Thyroid gland (tissue), 4 donors: ENCODE data around the gene SMARCB1. TPM values are rescaled to one million over a fixed set of nuclear protein-coding genes. Genes with fewer than 3 reads are reported as not detected.

Experiments used
- DNase-seq, 2 donors: peaks; one replicate each; pipeline ENCODE4 v3.0.0-alpha.2; 2019
- H3K27ac ChIP-seq, 3 donors: fragments of 200-600 bp; sonication (generic); 1 replicate in 2 of 3; 2 replicates in 1 of 3; pipeline ENCODE4 v1.5.1; 2016 to 2019; ENCODE audit warnings: mild to moderate bottlenecking in 1 of 3, moderate library complexity in 1 of 3
- H3K27me3 ChIP-seq: fragments of 200-600 bp; sonication (generic); one replicate; pipeline ENCODE4 v1.5.1; 2019
- H3K36me3 ChIP-seq, 2 donors: fragments of 200-600 bp; sonication (generic); one replicate each; pipeline ENCODE4 v1.5.1; 2016 to 2019
- H3K4me1 ChIP-seq, 2 donors: fragments of 200-600 bp; sonication (generic); one replicate each; pipeline ENCODE4 v1.5.1; 2017 to 2019
- H3K4me3 ChIP-seq, 3 donors: fragments of 200-600 bp; sonication (generic); replicated peaks in 1 of 3; 1 replicate in 2 of 3; 2 replicates in 1 of 3; pipeline ENCODE4 v1.5.1; 2016; ENCODE audit warnings: mild to moderate bottlenecking in 1 of 3
- H3K9me3 ChIP-seq: fragments of 200-600 bp; sonication (generic); one replicate; pipeline ENCODE4 v1.5.1; 2017
- POLR2A ChIP-seq, 2 donors: fragments of 450-650 bp; IDR thresholded peaks; one replicate each; pipeline ENCODE4 v1.6.1; 2017; ENCODE audit warnings: antibody characterized with exemption in 2 of 2, mild to moderate bottlenecking in 2 of 2, moderate library complexity in 1 of 2
- WGBS, 2 donors: methylation state at CpG; one replicate each; pipeline ENCODE4 v1.1.5; 2017; 5-methylcytosine and 5-hydroxymethylcytosine counted together
- intact Hi-C: fragments of 100-400 bp; cut with DNase I; formaldehyde crosslinking; loops from one replicate; pipeline ENCODE4 v1.15.1; 2023
- total RNA-seq, 4 donors: library from RNA; depleted of rRNA; stranded (reverse); fragments of >200 nt; gene quantifications; one replicate each; pipeline ENCODE4 v1.2.3, GENCODE V29; 2016
- TF ChIP-seq, protein P1 (sequence below), 6 experiments: fragments of 200-600 bp in 3 of 6; fragments of 450-650 bp in 3 of 6; sonication (generic) in 3 of 6; IDR thresholded peaks; one replicate each; pipeline ENCODE4 v1.5.1; 2016 to 2019; ENCODE audit warnings: antibody characterized with exemption in 6 of 6, mild to moderate bottlenecking in 2 of 6, inconsistent platforms in 1 of 6, moderate library complexity in 1 of 6

SMARCB1 gene
- total RNA-seq, 4 donors from 2014 or later: 59.8 to 107 (median 75.4) TPM

GRCh38 chr22:23849009-23850006 lies 62.5 kb downstream of the SMARCB1 start:
- no peaks in the 10 kb centered on the region for H3K36me3 ChIP-seq
- intact Hi-C loops: loop anchor here (5.0 to 10.0 kb wide), 2 partner anchors 82 to 305 kb away; partner anchors contain the start of gene CHCHD10
- TF ChIP-seq, protein P1, sequence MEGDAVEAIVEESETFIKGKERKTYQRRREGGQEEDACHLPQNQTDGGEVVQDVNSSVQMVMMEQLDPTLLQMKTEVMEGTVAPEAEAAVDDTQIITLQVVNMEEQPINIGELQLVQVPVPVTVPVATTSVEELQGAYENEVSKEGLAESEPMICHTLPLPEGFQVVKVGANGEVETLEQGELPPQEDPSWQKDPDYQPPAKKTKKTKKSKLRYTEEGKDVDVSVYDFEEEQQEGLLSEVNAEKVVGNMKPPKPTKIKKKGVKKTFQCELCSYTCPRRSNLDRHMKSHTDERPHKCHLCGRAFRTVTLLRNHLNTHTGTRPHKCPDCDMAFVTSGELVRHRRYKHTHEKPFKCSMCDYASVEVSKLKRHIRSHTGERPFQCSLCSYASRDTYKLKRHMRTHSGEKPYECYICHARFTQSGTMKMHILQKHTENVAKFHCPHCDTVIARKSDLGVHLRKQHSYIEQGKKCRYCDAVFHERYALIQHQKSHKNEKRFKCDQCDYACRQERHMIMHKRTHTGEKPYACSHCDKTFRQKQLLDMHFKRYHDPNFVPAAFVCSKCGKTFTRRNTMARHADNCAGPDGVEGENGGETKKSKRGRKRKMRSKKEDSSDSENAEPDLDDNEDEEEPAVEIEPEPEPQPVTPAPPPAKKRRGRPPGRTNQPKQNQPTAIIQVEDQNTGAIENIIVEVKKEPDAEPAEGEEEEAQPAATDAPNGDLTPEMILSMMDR (IDR thresholded peaks at IDR 0.05): peak; percentile 78 to 97 (median 96)
- TF ChIP-seq POLR2A (IDR thresholded peaks at IDR 0.05): no peak
- peaks cover 8 to 24% of the 10 kb centered on the region in 2 donors for H3K4me1 ChIP-seq
- H3K27ac ChIP-seq: no peak overlapping the region
- peak; percentile 78 to 85 for DNase-seq
- H3K4me3 ChIP-seq: no peak overlapping the region
- no peaks in the 10 kb centered on the region for H3K9me3 ChIP-seq
- no peaks in the 10 kb centered on the region for H3K27me3 ChIP-seq
- WGBS, 2 donors: 23 to 33% methylated on average over 21 to 57 of the region's 62 CpGs

GRCh38 chr22:23850136-23850611 lies 63.4 kb downstream of the SMARCB1 start:
- no peaks in the 10 kb centered on the region for H3K36me3 ChIP-seq
- H3K4me1 ChIP-seq: peaks cover 0 to 16% of the 10 kb centered on the region in 2 donors
- intact Hi-C loops: no loop called here
- no peaks in the 10 kb centered on the region for H3K9me3 ChIP-seq
- no peak overlapping the region for H3K27ac ChIP-seq
- TF ChIP-seq, protein P1 (IDR thresholded peaks at IDR 0.05): no peak
- TF ChIP-seq POLR2A (IDR thresholded peaks at IDR 0.05): no peak
- 83 to 85% methylated on average over 15 to 16 of the region's 16 CpGs for WGBS, 2 donors
- DNase-seq: no peak
- H3K4me3 ChIP-seq: no peak overlapping the region
- H3K27me3 ChIP-seq: no peaks in the 10 kb centered on the region

GRCh38 chr22:23856721-23857605 lies 70.2 kb downstream of the SMARCB1 start:
- Histone ChIP-seq H3K4me3 (peak overlapping the region; percentile 47 to 57 (median 47)), H3K27ac (peak overlapping the region; percentile 91 to 95 (median 93)), H3K9me3 (no peaks in the 10 kb centered on the region), H3K27me3 (no peaks in the 10 kb centered on the region), H3K36me3 (no peaks in the 10 kb centered on the region), H3K4me1 (peaks cover 12 to 14% of the 10 kb centered on the region in 2 donors)
- intact Hi-C loops: no loop called here
- DNase-seq: peak; percentile 61
- TF ChIP-seq POLR2A (IDR thresholded peaks at IDR 0.05): peak in 1 of 2 donors; percentile 15
- TF ChIP-seq, protein P1 (IDR thresholded peaks at IDR 0.05): peak in 1 of 6 experiments; percentile 14
- WGBS, 2 donors: 8 to 28% methylated on average over 15 to 16 of the region's 58 CpGs

DNA sequence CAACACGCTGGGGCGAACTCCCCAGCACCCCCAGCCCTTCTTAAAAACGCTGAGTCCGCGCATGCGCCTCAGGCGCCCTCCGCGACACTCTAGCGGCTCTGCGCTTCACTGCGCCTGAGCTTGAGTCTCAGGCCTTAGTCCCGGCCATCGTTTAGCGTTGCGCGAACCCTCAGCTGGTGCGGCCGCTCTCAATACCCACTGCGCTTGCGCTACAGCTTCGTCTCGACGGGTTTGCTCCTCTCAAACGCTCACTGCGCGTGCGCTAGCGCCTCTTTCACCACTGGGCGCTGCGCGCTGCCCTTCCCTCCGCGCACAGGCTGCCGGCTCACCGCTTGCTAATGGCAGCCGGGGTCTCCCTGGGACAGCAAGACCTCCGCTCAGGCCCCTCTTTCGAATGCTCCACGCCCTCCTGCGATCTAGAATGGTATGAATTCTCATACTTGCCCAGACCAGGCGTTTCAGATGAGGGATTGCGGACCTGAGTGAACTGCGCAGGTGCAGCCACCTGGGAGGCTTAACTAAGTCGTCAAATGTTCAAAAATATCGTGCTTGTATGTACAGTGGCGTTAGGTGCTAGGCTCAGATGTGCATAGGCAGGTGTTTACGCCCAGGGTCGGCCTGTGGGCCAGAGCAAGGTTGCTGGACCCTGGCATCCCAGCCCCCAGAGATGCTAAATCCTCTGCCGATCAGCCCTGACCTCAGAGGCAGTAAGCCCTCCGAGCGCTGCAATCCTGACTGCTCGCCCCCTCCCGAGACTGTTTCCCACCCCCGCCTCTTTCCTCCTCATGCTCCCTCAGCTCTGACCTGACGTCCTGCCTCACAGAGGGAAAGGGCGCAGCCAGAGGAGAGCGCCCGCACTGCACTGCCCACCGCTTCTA lies 71.1 kb downstream of the SMARCB1 start, which contains the start of gene SLC2A11:
Gene SLC2A11 (plus strand): TSS at position 270 of the 878 bp plus-strand sequence. CDS start 125 bp downstream, at position 395.
- TF ChIP-seq POLR2A (IDR thresholded peaks at IDR 0.05): peak; percentile 28 to 92
- TF ChIP-seq, protein P1 (IDR thresholded peaks at IDR 0.05): peak in 3 of 6 experiments; percentile 12 to 40 (median 24)
- intact Hi-C loops: no loop called here
- H3K4me1 ChIP-seq: peaks cover 12 to 14% of the 10 kb centered on the region in 2 donors

More for the DNA sequence above, 71.1 kb downstream of the SMARCB1 start, which contains the start of gene SLC2A11:
- Histone ChIP-seq H3K36me3 (no peaks in the 10 kb centered on the region), H3K27me3 (no peaks in the 10 kb centered on the region), H3K9me3 (no peaks in the 10 kb centered on the region), H3K27ac (peak within 1 kb of the TSS; percentile 91 to 95 (median 93)), H3K4me3 (peak within 1 kb of the TSS; percentile 47 to 57 (median 47))
- DNase-seq: peak; percentile 97 to 98
- WGBS, 2 donors: 2% methylated on average over 37 to 42 of the region's 60 CpGs
